ENCODE measurements around the gene PKM.

PKM gene

DNA sequence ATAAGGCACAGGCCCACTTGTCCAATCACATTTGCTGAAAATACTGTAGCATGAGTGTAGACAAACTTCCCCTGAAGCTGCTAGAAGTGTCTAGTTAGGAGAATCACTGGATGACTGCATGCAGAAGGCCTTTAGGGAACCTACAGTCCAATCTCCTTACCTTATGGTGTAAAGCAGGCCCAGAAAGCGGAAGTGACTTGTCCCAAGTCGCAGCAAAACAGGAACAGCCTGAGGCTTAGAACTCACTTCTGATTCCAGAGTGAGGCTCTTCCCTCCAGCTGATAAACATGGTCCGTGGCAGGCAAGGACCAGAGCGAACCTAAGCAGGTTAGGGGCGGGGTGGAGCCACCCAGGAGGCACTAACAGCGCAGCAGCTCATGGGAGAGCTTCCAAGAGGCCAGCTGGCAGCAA is 35.9 kb downstream of the PKM start:
- H3K9ac ChIP-seq (ENCODE audit: insufficient read length, low read depth): peak overlapping the region; percentile 53
- no peak for DNase-seq (ENCODE audit: low read depth, low spot score)
- peaks cover 18% of the 10 kb centered on the region for H3K27me3 ChIP-seq (ENCODE audit: insufficient read depth, insufficient read length)
- no peaks in the 10 kb centered on the region for H3K9me3 ChIP-seq (ENCODE audit: insufficient read depth, low read length)
- H3K4me1 ChIP-seq (ENCODE audit: insufficient read depth, insufficient read length): peaks cover 9% of the 10 kb centered on the region
- no peak overlapping the region for H3K4me3 ChIP-seq (ENCODE audit: insufficient read length, low read depth)
- TF ChIP-seq ZNF274 (IDR thresholded peaks at IDR 0.05; ENCODE audit: low read depth, low read length) (no peak), YY1 (IDR thresholded peaks at IDR 0.05; ENCODE audit: insufficient read depth, insufficient read length) (no peak), SUZ12 (IDR thresholded peaks at IDR 0.05; ENCODE audit: extremely low read depth, insufficient read depth, insufficient read length) (no peak)
- H3K36me3 ChIP-seq (ENCODE audit: insufficient read depth, insufficient read length, low read length): peaks cover 19% of the 10 kb centered on the region

DNA sequence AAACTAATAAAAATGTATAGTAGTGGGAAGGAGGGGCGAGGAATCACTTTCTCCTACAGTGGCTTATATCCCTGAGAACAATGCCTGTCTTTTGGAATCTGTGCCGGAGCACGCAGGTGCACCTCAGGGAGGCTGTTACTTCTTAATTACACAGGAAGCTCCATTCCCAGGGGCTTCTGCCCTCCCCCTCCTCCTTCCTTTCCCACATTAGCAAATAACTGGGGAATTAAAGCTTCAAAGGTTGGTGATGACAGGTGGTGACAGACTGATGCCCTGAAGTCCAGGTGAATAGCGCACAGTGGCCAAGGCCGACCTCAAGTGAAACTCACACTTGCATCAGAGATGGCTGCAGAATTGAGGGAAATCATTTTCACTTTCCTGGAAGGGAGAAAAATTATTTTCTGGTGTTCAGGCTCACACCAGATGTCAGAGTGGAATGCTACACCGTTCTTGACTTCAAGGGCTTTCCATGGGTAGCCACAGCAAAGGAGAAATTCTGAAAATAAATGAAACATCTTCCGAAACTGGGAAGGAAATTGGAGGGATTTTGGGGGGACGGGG is 37.1 kb downstream of the PKM start:
- Histone ChIP-seq H3K9me3 (ENCODE audit: insufficient read depth, low read length) (no peaks in the 10 kb centered on the region), H3K36me3 (ENCODE audit: insufficient read depth, insufficient read length, low read length) (peaks cover 7% of the 10 kb centered on the region), H3K4me1 (ENCODE audit: insufficient read depth, insufficient read length) (peaks cover 9% of the 10 kb centered on the region), H3K4me3 (ENCODE audit: insufficient read length, low read depth) (no peak overlapping the region), H3K27me3 (ENCODE audit: insufficient read depth, insufficient read length) (peaks cover 18% of the 10 kb centered on the region), H3K9ac (ENCODE audit: insufficient read length, low read depth) (no peak overlapping the region)
- no peak for DNase-seq (ENCODE audit: low read depth, low spot score)
- no peak for TF ChIP-seq SUZ12 (IDR thresholded peaks at IDR 0.05; ENCODE audit: extremely low read depth, insufficient read depth, insufficient read length)
- no peak for TF ChIP-seq ZNF274 (IDR thresholded peaks at IDR 0.05; ENCODE audit: low read depth, low read length)
- no peak for TF ChIP-seq YY1 (IDR thresholded peaks at IDR 0.05; ENCODE audit: insufficient read depth, insufficient read length)

DNA sequence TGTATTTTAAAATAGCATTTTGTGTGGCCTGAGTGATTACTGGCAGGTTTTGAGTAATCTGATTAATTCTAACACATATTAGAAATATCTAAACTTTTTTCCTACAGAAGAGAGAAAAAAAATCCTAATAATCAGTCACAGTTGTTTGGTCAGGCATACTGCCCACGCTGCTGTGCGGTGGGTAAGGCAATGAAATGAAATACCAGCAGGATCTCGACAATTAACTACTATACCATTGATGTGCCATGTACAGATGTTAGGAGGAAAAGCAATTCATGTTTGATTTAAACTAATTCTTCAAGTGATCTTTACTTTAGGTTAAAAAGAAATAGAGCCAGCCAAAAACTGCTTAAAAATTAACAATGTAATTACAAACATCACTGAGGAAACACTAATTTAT is 38.6 kb downstream of the PKM start:
- H3K9me3 ChIP-seq (ENCODE audit: insufficient read depth, low read length): no peaks in the 10 kb centered on the region
- no peaks in the 10 kb centered on the region for H3K36me3 ChIP-seq (ENCODE audit: insufficient read depth, insufficient read length, low read length)
- H3K9ac ChIP-seq (ENCODE audit: insufficient read length, low read depth): no peak overlapping the region
- TF ChIP-seq ZNF274 (IDR thresholded peaks at IDR 0.05; ENCODE audit: low read depth, low read length) (no peak), SUZ12 (IDR thresholded peaks at IDR 0.05; ENCODE audit: extremely low read depth, insufficient read depth, insufficient read length) (no peak), YY1 (IDR thresholded peaks at IDR 0.05; ENCODE audit: insufficient read depth, insufficient read length) (no peak)
- peaks cover 17% of the 10 kb centered on the region for H3K27me3 ChIP-seq (ENCODE audit: insufficient read depth, insufficient read length)
- no peak overlapping the region for H3K4me3 ChIP-seq (ENCODE audit: insufficient read length, low read depth)
- peaks cover 3% of the 10 kb centered on the region for H3K4me1 ChIP-seq (ENCODE audit: insufficient read depth, insufficient read length)
- no peak for DNase-seq (ENCODE audit: low read depth, low spot score)

DNA sequence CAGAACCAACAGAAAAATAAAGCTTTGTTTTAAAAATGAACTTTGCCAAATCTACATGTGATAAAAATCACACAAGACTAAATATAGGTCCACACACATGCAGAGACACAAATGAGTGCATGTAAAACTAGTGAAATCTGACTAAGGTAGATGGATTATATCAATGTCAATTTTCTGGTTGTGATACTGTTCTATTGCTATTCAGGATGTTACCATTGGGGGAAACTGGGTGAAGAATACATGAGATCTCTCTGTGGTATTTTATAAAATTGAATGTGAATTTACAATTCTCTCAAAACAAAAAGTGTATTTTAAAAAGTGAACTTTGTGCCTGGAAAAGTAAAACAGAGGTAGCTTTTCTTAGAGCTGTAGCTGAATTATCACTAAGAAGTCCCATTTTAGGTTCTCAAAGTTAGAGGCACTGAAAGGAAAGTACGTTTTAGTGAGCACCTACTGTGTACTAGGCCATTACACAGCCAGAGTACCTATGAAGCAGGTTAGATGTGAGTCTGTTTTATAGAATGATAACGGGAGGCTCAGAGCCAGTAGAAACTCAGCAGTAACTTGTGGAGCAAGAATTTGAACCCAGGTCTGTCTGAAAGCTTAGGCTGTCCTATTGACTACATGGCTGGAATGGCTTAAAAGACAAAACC is 41.6 kb downstream of the PKM start:
- Histone ChIP-seq H3K36me3 (ENCODE audit: insufficient read depth, insufficient read length, low read length) (no peaks in the 10 kb centered on the region), H3K27me3 (ENCODE audit: insufficient read depth, insufficient read length) (peaks cover 15% of the 10 kb centered on the region), H3K9me3 (ENCODE audit: insufficient read depth, low read length) (no peaks in the 10 kb centered on the region), H3K4me1 (ENCODE audit: insufficient read depth, insufficient read length) (no peaks in the 10 kb centered on the region), H3K9ac (ENCODE audit: insufficient read length, low read depth) (no peak overlapping the region), H3K4me3 (ENCODE audit: insufficient read length, low read depth) (no peak overlapping the region)
- no peak for DNase-seq (ENCODE audit: low read depth, low spot score)
- TF ChIP-seq YY1 (IDR thresholded peaks at IDR 0.05; ENCODE audit: insufficient read depth, insufficient read length): no peak
- no peak for TF ChIP-seq SUZ12 (IDR thresholded peaks at IDR 0.05; ENCODE audit: extremely low read depth, insufficient read depth, insufficient read length)

DNA sequence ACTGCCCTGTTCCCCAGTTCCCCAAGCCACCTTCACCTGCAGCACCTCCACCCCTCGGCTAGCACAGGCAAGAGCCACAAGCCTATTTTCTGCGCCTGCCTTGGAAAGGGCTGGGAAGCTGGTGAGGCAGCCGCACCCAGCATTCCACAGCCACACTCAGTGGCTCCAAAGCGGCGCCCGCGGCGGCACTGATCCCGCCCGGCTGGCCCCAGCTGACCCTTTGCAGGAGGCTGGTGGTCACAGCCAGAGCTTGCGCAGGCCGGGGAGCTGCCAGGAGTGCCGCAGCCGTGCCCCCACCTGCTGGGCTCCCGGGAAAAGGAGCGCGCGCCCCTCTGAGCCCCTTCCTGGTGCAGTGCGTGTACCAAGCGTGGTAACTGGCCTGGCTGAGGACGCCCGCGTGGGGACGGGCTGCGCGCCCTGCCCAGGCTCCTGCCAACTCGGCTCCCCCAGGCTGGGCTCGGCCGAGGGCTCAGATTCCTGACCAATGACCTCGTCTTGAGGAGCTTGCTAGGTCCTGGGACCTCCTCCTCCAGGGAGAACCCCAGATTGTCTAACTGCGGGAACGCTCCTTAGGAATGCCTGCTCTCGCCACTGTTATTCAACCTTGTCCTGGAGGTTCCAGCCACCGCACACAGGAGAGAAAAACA is 46.7 kb downstream of the PKM start:
- peak overlapping the region; percentile 57 for H3K4me3 ChIP-seq (ENCODE audit: insufficient read length, low read depth)
- TF ChIP-seq SUZ12 (IDR thresholded peaks at IDR 0.05; ENCODE audit: extremely low read depth, insufficient read depth, insufficient read length): no peak
- TF ChIP-seq ZNF274 (IDR thresholded peaks at IDR 0.05; ENCODE audit: low read depth, low read length): no peak
- TF ChIP-seq YY1 (IDR thresholded peaks at IDR 0.05; ENCODE audit: insufficient read depth, insufficient read length): no peak
- H3K9ac ChIP-seq (ENCODE audit: insufficient read length, low read depth): peak overlapping the region; percentile 80

DNA sequence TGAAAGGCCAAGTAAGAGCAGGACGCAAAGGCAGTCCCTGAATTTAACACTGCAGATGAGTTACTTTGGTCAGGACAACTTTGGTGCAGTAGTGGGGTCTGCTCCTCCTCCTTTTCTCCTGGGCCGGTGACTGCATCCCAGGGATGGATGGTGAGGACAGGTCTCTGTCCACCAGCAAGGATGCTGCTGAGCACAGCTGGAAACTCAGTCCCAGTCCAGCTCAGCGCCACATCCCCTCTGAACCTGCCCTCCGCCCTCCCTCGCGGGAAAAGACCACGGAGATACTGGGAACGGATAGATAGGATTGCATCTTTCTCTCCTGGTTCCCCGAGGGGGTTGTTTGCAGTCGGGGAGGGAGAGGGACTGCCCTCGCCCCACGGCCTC is 47.2 kb downstream of the PKM start:
- H3K4me1 ChIP-seq (ENCODE audit: insufficient read depth, insufficient read length): peaks cover 17% of the 10 kb centered on the region
- H3K9me3 ChIP-seq (ENCODE audit: insufficient read depth, low read length): no peaks in the 10 kb centered on the region
- DNase-seq (ENCODE audit: low read depth, low spot score): no peak
- peak overlapping the region; percentile 57 for H3K4me3 ChIP-seq (ENCODE audit: insufficient read length, low read depth)
- TF ChIP-seq SUZ12 (IDR thresholded peaks at IDR 0.05; ENCODE audit: extremely low read depth, insufficient read depth, insufficient read length) (no peak), ZNF274 (IDR thresholded peaks at IDR 0.05; ENCODE audit: low read depth, low read length) (no peak), YY1 (IDR thresholded peaks at IDR 0.05; ENCODE audit: insufficient read depth, insufficient read length) (no peak)
- H3K27me3 ChIP-seq (ENCODE audit: insufficient read depth, insufficient read length): peaks cover 31% of the 10 kb centered on the region
- peak overlapping the region; percentile 80 for H3K9ac ChIP-seq (ENCODE audit: insufficient read length, low read depth)
- no peaks in the 10 kb centered on the region for H3K36me3 ChIP-seq (ENCODE audit: insufficient read depth, insufficient read length, low read length)

More for the DNA sequence above, 46.7 kb downstream of the PKM start:
- no peaks in the 10 kb centered on the region for H3K36me3 ChIP-seq (ENCODE audit: insufficient read depth, insufficient read length, low read length)
- H3K9me3 ChIP-seq (ENCODE audit: insufficient read depth, low read length): no peaks in the 10 kb centered on the region
- peaks cover 31% of the 10 kb centered on the region for H3K27me3 ChIP-seq (ENCODE audit: insufficient read depth, insufficient read length)
- peaks cover 17% of the 10 kb centered on the region for H3K4me1 ChIP-seq (ENCODE audit: insufficient read depth, insufficient read length)
- DNase-seq (ENCODE audit: low read depth, low spot score): no peak

DNA sequence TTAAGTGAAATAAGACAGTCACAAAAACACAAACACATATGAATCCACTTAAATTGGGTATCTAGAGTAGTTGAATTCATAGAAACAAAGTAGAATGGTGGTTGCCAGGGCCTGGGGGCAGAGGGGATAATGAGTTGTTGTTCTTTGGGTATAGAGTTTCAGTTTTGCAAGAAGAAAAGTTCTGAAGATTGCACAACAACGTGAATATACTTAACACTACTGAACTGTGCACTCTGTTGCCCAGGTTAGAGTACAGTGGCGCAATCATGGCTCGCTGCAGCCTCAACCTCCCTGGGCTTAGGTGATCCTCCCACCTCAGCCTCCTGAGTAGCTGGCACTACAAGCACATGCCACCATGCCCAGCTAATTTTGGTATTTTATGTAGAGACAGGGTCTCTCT is 48.3 kb downstream of the PKM start:
- Histone ChIP-seq H3K9ac (ENCODE audit: insufficient read length, low read depth) (no peak overlapping the region), H3K4me1 (ENCODE audit: insufficient read depth, insufficient read length) (peaks cover 17% of the 10 kb centered on the region), H3K27me3 (ENCODE audit: insufficient read depth, insufficient read length) (peaks cover 31% of the 10 kb centered on the region), H3K4me3 (ENCODE audit: insufficient read length, low read depth) (no peak overlapping the region), H3K9me3 (ENCODE audit: insufficient read depth, low read length) (no peaks in the 10 kb centered on the region), H3K36me3 (ENCODE audit: insufficient read depth, insufficient read length, low read length) (no peaks in the 10 kb centered on the region)
- TF ChIP-seq YY1 (IDR thresholded peaks at IDR 0.05; ENCODE audit: insufficient read depth, insufficient read length) (no peak), ZNF274 (IDR thresholded peaks at IDR 0.05; ENCODE audit: low read depth, low read length) (no peak), SUZ12 (IDR thresholded peaks at IDR 0.05; ENCODE audit: extremely low read depth, insufficient read depth, insufficient read length) (no peak)
- DNase-seq (ENCODE audit: low read depth, low spot score): no peak

Measured in NT2/D1 (cell line).